Small intestine (tissue), 7 donors: ENCODE measurements around the gene CELA3A. TPM values are rescaled to one million over a fixed set of nuclear protein-coding genes. Genes with fewer than 3 reads are reported as not detected.
A peak's percentile ranks its signal among the peaks of the same experiment; 100 is the strongest.
"Not testable (repeated sequence)": the region's sequence is repeated elsewhere in the genome, so short reads cannot be mapped to it uniquely, and the experiment has no call there.

Experiments
- DNase-seq, 2 donors: peaks; one replicate each; pipeline versions ENCODE4 v3.0.0 to v3.0.0-alpha.2; 2013
- FAIRE-seq: peaks from 2 replicates; lab custom pipeline; 2012; peaks lifted over from hg19 to GRCh38; lab: Jason Lieb, UNC
- H3K27ac ChIP-seq, 3 donors: one replicate each; pipeline ENCODE4 v1.5.1; 2013; ENCODE audit warnings: low read length in 2 of 3, mild to moderate bottlenecking in 2 of 3, control low read depth in 1 of 3, inconsistent platforms in 1 of 3, low read depth in 1 of 3, moderate library complexity in 1 of 3
- H3K27me3 ChIP-seq, 3 donors: one replicate each; pipeline ENCODE4 v1.6.1; 2013; ENCODE audit warnings: low read length in 3 of 3, inconsistent platforms in 1 of 3; ENCODE audit not compliant: control insufficient read depth in 3 of 3, insufficient read depth in 3 of 3
- H3K36me3 ChIP-seq, 3 donors: one replicate each; pipeline ENCODE4 v1.6.1; 2013; ENCODE audit warnings: low read length in 3 of 3, inconsistent platforms in 1 of 3, low read depth in 1 of 3, mild to moderate bottlenecking in 1 of 3, moderate library complexity in 1 of 3; ENCODE audit not compliant: control insufficient read depth in 3 of 3, insufficient read depth in 2 of 3
- H3K4me1 ChIP-seq, 3 donors: one replicate each; pipeline ENCODE4 v1.6.1; 2013; ENCODE audit warnings: low read length in 2 of 3, inconsistent platforms in 1 of 3, low read depth in 1 of 3, mild to moderate bottlenecking in 1 of 3, moderate library complexity in 1 of 3; ENCODE audit not compliant: control insufficient read depth in 3 of 3, insufficient read depth in 2 of 3
- H3K4me3 ChIP-seq, 3 donors: one replicate each; pipeline ENCODE4 v1.5.1; 2013; ENCODE audit warnings: low read length in 3 of 3, control low read depth in 1 of 3, inconsistent platforms in 1 of 3, low read depth in 1 of 3, mild to moderate bottlenecking in 1 of 3, moderate library complexity in 1 of 3
- H3K9me3 ChIP-seq, 2 donors: one replicate each; pipeline ENCODE4 v1.6.1; 2013; ENCODE audit warnings: low read depth in 1 of 2, low read length in 1 of 2; ENCODE audit not compliant: control insufficient read depth in 2 of 2, insufficient read depth in 1 of 2
- WGBS, 3 donors: extraction: QIAGEN DNeasy Blood & Tissue Kit; methylation state at CpG; one replicate each; pipeline ENCODE4 v1.1.7; 2013; 5-methylcytosine and 5-hydroxymethylcytosine counted together
- polyA plus RNA-seq, 4 donors: library from polyadenylated mRNA; stranded (reverse) in 3 of 4; unstranded in 1 of 4; fragments of 200-250 nt in 3 of 4; fragments of 120-200 nt in 1 of 4; gene quantifications; one replicate each; pipeline versions ENCODE4 v1.2.1 to v1.2.3, GENCODE V29; 2013
- donor health status: healthy with polysubstance abuse.
- donor health status: control.
- donor health status: control.
- donor health status: Bipolar disorder and iron deficiency.
- donor health status: healthy.

CELA3A gene
- polyA plus RNA-seq, 4 donors: 0.16 to 30.6 (median 4.4) TPM

DNA sequence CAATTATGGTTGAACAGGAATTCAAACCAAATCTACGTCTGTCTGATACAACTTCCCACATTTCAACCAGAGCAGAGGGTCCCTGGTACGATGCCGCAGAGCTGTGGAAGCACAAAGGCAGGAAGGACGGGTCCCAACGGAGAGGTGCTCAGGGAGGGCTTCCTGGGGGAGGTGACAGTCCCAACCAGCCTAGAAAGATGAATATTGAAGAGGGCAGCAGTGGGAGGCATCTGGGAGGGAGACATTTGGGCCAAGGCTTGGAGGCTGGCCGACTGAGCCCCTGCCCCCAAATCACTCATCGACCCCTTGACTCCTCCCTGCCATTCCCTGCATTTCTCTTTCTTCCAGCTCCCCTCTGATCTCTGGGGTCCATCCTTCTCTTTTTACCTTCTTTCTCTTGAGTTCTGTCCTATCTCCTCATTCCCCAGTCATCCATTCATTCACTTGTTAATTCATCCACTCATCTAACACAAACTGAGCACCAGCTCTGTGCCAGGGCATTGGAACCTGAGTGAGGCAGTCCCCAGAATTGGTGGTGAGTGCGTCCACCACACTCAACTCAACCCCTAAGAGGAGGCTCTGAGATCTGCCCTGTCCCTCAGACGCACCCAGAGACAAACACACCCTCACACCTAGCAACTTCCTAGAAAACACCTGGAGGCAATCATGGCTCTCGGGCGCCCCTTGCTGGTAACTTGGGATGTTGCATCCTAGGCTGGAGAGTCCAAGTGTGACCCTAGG lies 37.8 kb upstream of the CELA3A start:
- Histone ChIP-seq H3K27ac (no peak overlapping the region), H3K27me3 (no peaks in the 10 kb centered on the region), H3K4me1 (peaks cover 0 to 4% (median 0%) of the 10 kb centered on the region in 3 donors), H3K9me3 (no peaks in the 10 kb centered on the region), H3K4me3 (no peak overlapping the region), H3K36me3 (no peaks in the 10 kb centered on the region)
- 49 to 56% (median 55%) methylated on average over 11 of the region's 11 CpGs for WGBS, 3 donors
- DNase-seq: peak; percentile 89 to 90
- no peak for FAIRE-seq

DNA sequence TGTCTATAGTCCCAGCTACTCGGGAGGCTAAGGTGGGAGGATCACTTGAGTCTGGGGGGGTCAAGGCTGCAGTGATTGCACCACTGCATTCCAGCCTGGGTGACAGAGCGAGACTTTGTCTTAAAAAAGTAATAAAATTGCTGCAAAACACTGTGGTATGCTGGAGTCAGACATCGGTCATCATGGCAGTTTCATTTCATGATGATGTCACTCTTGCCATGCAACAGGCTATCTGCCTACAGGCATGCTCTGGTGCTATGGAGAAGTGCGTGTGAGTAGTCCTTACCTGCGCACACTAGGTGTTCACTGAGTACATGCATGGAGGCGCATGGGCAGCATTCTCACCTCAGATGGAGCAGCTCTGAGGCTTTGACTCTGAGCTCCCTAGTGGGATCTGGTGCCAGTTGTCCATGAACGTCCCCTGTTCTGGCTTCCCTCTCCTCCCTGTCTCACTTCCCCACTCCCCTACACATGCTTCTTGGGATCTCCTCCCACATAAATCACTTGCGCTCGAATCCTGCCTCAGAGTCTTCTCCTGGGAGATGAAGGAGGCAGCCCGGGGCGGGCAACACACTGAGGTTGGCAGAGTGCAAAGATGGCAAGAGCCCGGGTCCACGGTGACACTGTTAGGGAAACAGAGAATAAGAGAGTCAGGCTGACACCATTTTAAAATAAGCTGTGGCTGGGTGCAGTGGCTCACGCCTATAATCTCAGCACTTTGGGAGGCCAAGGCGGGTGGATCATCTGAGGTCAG lies 35.0 kb upstream of the CELA3A start:
- H3K27ac ChIP-seq: no peak overlapping the region
- H3K36me3 ChIP-seq: no peaks in the 10 kb centered on the region
- 88 to 91% (median 90%) methylated on average over 15 of the region's 15 CpGs for WGBS, 3 donors
- no peak for FAIRE-seq
- no peaks in the 10 kb centered on the region for H3K27me3 ChIP-seq
- no peak overlapping the region for H3K4me3 ChIP-seq
- peaks cover 0 to 4% (median 0%) of the 10 kb centered on the region in 3 donors for H3K4me1 ChIP-seq
- no peaks in the 10 kb centered on the region for H3K9me3 ChIP-seq
- no peak for DNase-seq

DNA sequence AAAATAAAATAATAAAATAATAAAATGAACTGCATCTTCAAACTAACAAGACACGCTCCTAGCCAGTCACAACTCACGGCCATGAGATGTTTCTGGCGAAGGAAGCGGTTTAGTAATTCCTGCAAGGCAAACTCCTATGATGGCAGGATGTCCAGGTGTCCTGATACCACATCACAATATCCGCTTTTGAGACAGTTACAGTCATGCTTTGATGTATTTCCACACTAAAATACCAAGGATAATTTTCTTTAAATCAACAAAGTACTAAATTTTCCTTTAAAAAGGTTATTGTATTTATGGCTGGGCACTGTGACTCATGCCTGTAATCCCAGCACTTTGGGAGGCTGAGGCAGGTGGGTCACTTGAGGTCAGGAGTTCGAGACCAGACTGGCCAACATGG lies 34.2 kb upstream of the CELA3A start:
- not testable (repeated sequence) for H3K27ac ChIP-seq, FAIRE-seq, H3K4me1 ChIP-seq, H3K27me3 ChIP-seq, H3K4me3 ChIP-seq, H3K9me3 ChIP-seq, H3K36me3 ChIP-seq, DNase-seq
- WGBS, 3 donors: 88 to 95% (median 90%) methylated on average over 5 to 6 of the region's 6 CpGs

DNA sequence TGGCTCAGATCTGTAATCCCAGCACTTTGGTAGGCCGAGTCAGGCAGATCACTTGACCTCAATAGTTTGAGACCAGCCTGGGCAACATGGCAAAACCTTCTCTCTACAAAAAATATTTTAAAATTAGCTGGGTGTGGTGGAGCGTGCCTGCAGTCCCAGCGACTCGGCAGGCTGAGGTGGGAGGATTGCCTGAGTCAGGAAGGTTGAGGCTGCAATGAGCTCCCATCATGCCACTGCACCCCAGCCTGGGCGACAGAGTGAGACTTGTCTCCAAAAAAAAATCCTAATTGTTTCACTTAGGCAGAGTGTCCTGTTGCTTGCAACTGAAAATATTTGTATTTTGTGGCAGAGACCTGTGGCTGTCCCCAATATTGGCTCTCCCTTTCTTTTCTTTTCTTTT lies 32.4 kb upstream of the CELA3A start:
- not testable (repeated sequence) for H3K36me3 ChIP-seq, H3K4me1 ChIP-seq, H3K27ac ChIP-seq, H3K27me3 ChIP-seq, H3K9me3 ChIP-seq, H3K4me3 ChIP-seq, FAIRE-seq, DNase-seq
- WGBS, 3 donors: 74 to 83% (median 82%) methylated on average over 5 of the region's 5 CpGs

DNA sequence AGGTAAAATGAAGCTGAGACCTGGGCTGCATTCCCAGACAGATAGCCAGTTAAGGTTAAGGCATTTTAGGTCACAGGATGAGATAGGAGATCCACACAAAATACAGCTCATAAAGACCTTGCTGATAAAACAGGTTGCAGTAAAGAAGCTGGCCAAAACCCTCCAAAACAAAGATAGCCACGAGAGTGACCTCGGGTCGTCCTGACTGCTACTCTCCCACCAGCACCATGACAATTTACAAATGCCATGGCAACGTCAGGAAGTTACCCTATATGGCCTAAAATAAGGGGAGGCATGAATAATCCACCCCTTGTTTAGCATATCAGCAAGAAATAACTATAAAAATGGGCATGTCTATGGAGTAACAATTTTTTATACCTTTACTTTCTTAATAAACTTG lies 30.9 kb upstream of the CELA3A start:
- DNase-seq, H3K9me3 ChIP-seq, H3K27me3 ChIP-seq, H3K4me3 ChIP-seq, H3K27ac ChIP-seq, H3K4me1 ChIP-seq, FAIRE-seq, H3K36me3 ChIP-seq: not testable (repeated sequence)
- 21 to 40% (median 21%) methylated on average over 4 of the region's 4 CpGs for whole genome bisulfite sequencing, 3 donors

DNA sequence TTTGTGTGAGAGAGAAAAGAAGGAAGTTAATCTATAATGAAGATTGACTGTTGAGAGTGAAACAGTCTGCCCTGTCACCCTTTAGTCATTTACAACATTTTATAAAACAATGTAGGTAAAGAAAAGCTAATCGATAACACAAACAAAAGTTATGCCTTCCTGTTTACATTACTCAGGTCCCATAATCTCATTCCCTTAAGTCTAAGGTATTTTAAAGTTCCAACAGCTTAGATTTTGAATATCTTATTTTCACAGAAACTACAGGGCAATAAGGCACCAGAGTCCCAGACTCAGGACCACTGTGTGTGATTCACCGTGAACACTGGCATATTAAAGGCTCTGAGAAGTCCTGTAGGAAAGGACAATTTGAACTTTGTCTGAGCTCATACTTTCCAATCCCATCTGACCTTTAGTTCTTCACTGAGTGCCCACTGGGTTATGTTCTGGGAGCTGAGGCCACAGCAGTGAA lies 28.4 kb upstream of the CELA3A start:
- H3K27ac ChIP-seq: peak overlapping the region; percentile 8 to 78 (median 23)
- 10 to 42% (median 30%) methylated on average over 2 of the region's 2 CpGs for WGBS, 3 donors
- FAIRE-seq: peak; percentile 47

DNA sequence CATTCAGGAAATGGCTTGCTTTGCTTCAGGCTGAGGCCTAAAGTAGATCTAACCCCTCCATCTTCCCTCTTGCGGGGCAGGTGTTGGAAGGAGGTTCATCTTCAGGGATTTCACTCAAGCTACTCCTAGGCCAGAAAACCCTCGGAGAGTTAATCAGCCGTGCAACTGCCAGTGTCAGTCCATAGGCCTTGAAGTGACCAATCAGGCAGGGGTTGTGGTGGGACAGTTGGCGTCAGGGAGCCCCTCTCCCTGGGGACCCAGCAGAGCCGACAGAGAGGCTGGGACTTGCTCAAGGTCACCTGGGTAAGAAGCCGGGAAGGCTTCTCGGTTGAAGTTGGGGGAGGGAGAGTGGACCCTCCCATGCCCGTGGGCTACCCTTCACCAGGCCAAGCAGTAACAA lies 27.5 kb upstream of the CELA3A start:
- not testable (repeated sequence) for DNase-seq, H3K27me3 ChIP-seq, H3K9me3 ChIP-seq, FAIRE-seq, H3K36me3 ChIP-seq, H3K4me3 ChIP-seq
- Histone ChIP-seq H3K4me1 (peaks cover 0 to 13% (median 2%) of the 10 kb centered on the region in 3 donors), H3K27ac (peak overlapping the region in 1 of 3 donors; percentile 23)
- WGBS, 3 donors: 70 to 84% (median 81%) methylated on average over 6 to 7 of the region's 8 CpGs

More for the DNA sequence above, 28.4 kb upstream of the CELA3A start:
- not testable (repeated sequence) for H3K36me3 ChIP-seq, H3K9me3 ChIP-seq, H3K4me3 ChIP-seq, H3K27me3 ChIP-seq
- peaks cover 0 to 13% (median 2%) of the 10 kb centered on the region in 3 donors for H3K4me1 ChIP-seq
- peak; percentile 24 to 44 for DNase-seq

DNA sequence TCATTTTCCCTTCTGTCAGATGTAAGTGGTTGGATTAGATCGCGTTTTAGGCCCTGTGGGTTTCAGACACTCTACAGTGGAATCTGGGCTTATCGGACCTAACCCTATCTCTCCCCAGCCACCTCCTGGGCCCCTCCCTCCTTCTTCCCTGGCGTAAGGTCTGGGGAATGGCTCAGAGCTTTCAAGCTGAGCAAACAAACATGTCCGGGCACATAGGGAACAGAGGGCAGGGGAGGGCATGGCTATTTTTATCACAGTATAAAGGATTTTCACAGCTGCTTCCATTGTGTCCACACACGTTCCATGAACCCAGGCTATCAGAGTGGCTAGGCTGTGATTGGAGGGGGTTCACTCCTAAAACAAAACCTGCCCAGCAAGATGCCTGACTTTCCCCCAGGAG lies 26.8 kb upstream of the CELA3A start:
- not testable (repeated sequence) for H3K9me3 ChIP-seq, FAIRE-seq, H3K4me3 ChIP-seq, H3K27me3 ChIP-seq, H3K36me3 ChIP-seq, H3K27ac ChIP-seq
- peaks cover 0 to 13% (median 2%) of the 10 kb centered on the region in 3 donors for H3K4me1 ChIP-seq
- 13 to 45% (median 37%) methylated on average over 6 of the region's 6 CpGs for WGBS, 3 donors
- DNase-seq: peak; percentile 45 to 77
